Fibroblast of mammary gland (primary cell): ENCODE measurements around the gene OMP.

Experiments used
- DNase-seq: peaks from one replicate; pipeline ENCODE4 v3.0.0-alpha.2; 2010; ENCODE audit warnings: low read depth
- H3K4me3 ChIP-seq: 2 replicates; pipeline ENCODE4 v1.5.1; 2011; ENCODE audit warnings: low read depth, mild to moderate bottlenecking, low read length, moderate library complexity; ENCODE audit not compliant: control insufficient read depth
- TF ChIP-seq, protein P1 (sequence below): conservative IDR thresholded peaks from 2 replicates; pipeline ENCODE4 v1.5.1; 2011; ENCODE audit warnings: low read depth, low read length, inconsistent platforms; ENCODE audit not compliant: control insufficient read depth, insufficient read depth

OMP gene

DNA sequence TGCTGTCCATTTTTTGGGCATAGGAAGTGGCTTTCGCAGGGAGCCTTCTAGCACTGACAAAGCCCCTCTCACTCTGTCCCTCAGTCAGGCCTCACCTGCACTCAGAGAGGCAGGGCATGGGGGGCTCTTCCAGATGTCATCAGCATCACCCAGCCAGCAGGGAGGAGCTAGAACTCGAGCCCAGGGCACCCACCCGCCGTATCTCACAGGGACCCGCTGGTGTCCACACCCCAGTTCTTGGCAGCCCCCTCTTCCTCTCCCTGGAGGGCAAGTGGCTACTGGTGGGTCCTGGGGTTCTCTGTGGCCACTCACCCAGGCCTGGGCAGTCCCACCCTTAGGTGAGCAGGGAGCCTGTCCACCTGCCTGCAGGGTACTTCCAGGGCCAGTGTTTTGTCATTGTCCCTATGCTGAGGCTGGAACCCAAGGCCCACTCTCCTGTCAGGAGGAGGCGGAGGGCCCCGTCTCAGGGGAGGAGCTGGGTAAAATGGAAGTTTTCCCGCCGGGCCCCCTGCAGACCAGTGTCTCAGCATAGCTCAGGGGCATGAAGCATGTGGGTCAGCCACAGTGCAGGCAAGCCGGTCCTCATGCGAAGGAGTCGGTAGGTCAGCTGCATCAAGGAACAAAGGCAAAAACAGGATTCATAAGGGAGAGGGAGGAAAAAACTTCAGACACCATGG, 47.2 kb downstream of the OMP start:
- H3K4me3 ChIP-seq, result no peak overlapping the region
- DNase-seq, result no peak
- TF ChIP-seq, protein P1, sequence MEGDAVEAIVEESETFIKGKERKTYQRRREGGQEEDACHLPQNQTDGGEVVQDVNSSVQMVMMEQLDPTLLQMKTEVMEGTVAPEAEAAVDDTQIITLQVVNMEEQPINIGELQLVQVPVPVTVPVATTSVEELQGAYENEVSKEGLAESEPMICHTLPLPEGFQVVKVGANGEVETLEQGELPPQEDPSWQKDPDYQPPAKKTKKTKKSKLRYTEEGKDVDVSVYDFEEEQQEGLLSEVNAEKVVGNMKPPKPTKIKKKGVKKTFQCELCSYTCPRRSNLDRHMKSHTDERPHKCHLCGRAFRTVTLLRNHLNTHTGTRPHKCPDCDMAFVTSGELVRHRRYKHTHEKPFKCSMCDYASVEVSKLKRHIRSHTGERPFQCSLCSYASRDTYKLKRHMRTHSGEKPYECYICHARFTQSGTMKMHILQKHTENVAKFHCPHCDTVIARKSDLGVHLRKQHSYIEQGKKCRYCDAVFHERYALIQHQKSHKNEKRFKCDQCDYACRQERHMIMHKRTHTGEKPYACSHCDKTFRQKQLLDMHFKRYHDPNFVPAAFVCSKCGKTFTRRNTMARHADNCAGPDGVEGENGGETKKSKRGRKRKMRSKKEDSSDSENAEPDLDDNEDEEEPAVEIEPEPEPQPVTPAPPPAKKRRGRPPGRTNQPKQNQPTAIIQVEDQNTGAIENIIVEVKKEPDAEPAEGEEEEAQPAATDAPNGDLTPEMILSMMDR, result no peak

DNA sequence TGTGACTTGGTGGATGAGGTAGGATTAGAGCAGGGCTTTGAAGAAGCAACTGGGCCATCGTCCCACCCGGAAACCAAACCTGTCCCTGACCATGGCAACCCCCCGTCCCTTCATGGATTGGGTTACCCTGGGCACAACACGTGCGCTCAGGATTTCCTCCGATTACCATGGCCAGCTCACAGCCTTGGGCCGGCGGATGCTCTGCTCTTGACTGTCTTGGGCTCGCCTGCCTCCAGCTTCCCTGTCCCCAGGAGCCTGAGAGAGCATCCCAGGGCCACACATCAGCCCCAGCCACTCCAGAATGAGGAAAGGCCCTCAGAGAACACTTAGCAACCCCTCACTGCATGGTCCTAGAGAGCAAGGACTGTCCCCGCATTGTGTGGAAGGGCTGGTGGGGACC, 48.2 kb downstream of the OMP start:
- no peak for DNase-seq
- no peak overlapping the region for H3K4me3 ChIP-seq
- TF ChIP-seq, protein P1, result no peak

DNA sequence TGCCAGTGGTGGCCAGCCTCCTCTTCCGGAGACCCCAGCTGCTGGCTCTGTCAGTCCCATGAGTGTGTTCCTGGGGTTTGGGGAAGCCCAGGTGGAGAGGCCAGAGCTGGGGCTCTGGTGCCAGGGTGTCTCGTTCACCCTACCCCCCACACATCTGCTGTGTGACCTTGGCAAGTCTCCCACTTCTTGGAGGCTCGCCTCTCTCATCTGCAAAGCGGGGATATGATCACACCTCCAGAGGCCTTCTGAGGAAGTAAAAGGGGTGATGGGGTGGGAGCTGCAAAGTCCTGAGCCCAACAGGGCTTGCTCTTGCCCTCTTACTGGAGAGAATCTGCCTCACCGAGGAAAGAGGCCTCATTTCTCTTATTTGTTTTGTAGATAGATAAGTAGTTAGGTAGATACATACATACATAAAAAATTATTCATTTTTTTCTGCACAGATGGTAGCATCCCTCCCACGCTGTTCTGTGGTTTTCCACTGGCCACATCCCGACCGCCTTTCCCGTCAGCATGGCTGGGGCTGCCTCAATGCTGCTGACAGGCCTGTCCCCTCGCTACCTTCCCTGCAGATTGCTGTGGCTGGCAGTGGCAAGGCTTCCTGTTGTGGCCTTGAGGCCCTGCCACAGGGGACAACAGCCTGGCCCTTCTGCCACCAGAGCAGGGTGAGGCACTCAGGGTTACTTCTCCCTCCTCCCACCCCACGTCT, 49.3 kb downstream of the OMP start:
- no peak overlapping the region for H3K4me3 ChIP-seq
- DNase-seq, result peak; percentile 33
- TF ChIP-seq, protein P1, result no peak

DNA sequence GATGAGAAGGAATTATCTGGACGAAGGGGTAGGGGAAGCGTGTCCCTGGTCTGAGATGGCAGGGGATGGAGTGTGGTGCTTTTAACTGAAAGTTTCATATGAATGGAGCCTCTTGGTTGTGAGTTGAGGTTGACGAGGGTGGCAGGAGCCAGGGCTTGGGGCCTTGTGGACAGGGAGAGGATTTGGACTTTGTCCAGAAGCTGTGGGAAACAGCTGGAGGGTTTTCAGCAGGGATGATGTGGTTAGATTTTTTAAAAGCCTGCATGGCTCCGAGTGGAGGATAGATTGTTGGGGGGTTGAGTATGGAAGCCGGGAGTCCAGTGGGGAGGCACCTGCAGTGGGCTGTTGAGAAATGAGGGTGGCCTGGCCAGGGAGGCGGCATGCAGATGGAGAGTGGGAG, 50.2 kb downstream of the OMP start:
- DNase-seq, result peak; percentile 11
- H3K4me3 ChIP-seq, result no peak overlapping the region
- TF ChIP-seq, protein P1, result no peak
